ENCODE measurements around the gene SARM1. TPM values are rescaled to one million over a fixed set of nuclear protein-coding genes. Genes with fewer than 3 reads are reported as not detected.
"Not testable (repeated sequence)": the region's sequence is repeated elsewhere in the genome, so short reads cannot be mapped to it uniquely, and the experiment has no call there.

The SARM1 gene
- total RNA-seq, 1 donor from 2014 or later, result 12.0 TPM

DNA sequence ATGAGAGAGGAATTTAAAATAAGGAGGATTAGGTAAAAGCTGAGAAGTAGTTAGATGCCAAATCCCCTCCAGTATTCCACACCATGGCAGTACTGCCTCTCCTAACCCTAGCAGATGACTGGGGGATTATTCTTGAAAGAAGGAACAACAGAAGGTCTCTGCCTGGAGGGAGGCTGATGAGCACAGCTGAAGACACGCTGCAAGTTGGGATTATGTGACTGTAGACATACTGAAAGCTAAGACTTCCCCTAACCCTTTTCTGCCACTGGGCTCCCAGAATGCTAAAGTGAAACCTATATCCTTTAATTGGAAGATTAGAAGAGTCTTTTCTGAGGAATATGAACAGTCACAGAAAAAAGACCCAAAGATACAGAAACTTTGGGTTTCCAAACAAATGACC is 62.2 kb downstream of the SARM1 start:
- TF ChIP-seq CTCF (IDR thresholded peaks at IDR 0.05; ENCODE audit: insufficient read depth, low read length, poor library complexity, severe bottlenecking), result no peak
- H3K36me3 ChIP-seq (ENCODE audit: control insufficient read depth, insufficient read depth, low read length), result no peaks in the 10 kb centered on the region
- no peaks in the 10 kb centered on the region for H3K27me3 ChIP-seq (ENCODE audit: control insufficient read depth, insufficient read depth, low read length)
- no peak for DNase-seq (ENCODE audit: low read depth)
- H3K4me3 ChIP-seq (ENCODE audit: low read depth, low read length), result no peak overlapping the region

DNA sequence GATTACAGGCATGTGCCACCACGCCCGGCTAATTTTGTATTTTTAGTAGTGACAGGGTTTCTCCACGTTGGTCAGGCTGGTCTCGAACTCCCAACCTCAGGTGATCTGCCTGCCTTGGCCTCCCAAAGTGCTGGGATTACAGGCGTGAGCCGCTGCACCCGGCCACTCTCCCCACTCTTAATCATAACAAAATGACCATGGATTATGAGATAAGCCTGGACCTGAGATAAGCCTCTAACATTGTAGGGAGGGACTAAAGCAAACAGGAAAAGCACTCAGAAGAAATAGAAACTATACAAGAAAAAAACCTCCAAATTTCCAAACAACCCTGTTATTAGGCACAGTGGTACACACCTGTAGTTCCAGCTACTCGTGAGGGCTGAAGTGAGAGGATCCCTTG is 62.8 kb downstream of the SARM1 start:
- not testable (repeated sequence) for H3K4me3 ChIP-seq (ENCODE audit: low read depth, low read length); H3K27me3 ChIP-seq (ENCODE audit: control insufficient read depth, insufficient read depth, low read length); H3K36me3 ChIP-seq (ENCODE audit: control insufficient read depth, insufficient read depth, low read length); DNase-seq (ENCODE audit: low read depth)

DNA sequence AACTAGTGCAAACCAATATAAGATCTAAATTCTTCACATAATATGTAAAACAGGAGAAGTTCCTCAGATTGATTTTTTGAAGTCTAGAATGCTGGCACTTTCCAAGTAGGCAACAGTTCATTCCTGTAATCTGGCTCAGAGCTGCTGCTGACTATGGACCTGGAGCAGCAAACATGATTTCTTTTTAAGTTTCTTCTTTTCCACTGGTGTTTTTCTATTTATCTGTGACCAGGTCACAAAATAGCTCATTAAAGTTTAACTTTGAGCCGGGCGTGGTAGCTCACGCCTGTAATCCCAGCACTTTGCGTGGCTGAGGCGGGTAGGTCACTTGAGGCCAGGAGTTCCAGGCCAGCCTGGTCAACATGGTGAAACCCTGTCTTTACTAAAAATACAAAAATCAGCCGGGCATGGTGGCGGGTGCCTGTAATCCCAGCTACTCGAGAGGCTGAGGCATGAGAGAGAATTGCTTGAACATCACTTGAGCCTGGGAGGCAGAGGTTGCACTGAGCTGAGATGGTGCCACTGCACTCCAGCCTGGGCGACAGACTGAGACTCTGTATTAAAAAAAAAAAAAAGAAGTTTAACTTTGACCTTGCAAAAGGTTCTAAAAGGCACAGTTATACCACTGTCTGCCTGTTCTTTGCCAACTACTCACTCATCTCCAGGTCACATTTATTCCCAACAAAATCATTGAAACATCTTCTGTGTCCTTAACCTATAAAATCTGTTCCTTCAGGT is 72.6 kb downstream of the SARM1 start:
- Histone ChIP-seq H3K36me3 (ENCODE audit: control insufficient read depth, insufficient read depth, low read length) (no peaks in the 10 kb centered on the region), H3K4me3 (ENCODE audit: low read depth, low read length) (no peak overlapping the region), H3K27me3 (ENCODE audit: control insufficient read depth, insufficient read depth, low read length) (no peaks in the 10 kb centered on the region)
- TF ChIP-seq CTCF (IDR thresholded peaks at IDR 0.05; ENCODE audit: insufficient read depth, low read length, poor library complexity, severe bottlenecking), result no peak
- DNase-seq (ENCODE audit: low read depth), result no peak

- DNase-seq (ENCODE audit: low read depth), result peak; percentile 16
- no peak for TF ChIP-seq CTCF (IDR thresholded peaks at IDR 0.05; ENCODE audit: insufficient read depth, low read length, poor library complexity, severe bottlenecking)
- Histone ChIP-seq H3K36me3 (ENCODE audit: control insufficient read depth, insufficient read depth, low read length) (no peaks in the 10 kb centered on the region), H3K27me3 (ENCODE audit: control insufficient read depth, insufficient read depth, low read length) (no peaks in the 10 kb centered on the region), H3K4me3 (ENCODE audit: low read depth, low read length) (no peak overlapping the region)
Measured at GRCh38 chr17:28446716-28447395, 75.4 kb downstream of the SARM1 start.

DNA sequence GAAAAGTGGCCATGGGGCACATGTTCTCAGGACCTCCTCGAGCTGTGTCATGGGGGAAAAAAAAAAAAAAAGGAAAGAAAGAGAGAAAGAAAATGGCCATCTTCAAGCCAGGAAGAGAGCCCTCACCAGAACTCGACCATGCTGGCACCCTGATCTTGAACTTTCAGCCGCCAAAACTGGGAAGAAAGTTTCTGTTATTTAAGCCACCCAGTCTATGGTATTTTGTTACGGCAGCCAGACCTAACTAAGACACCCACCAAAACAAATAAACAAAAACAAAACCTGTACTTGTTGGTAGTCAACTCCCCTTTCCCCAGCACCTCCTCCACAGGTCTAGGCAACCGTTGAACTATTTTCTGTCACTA is 75.9 kb downstream of the SARM1 start:
- Histone ChIP-seq H3K4me3 (ENCODE audit: low read depth, low read length) (no peak overlapping the region), H3K27me3 (ENCODE audit: control insufficient read depth, insufficient read depth, low read length) (no peaks in the 10 kb centered on the region), H3K36me3 (ENCODE audit: control insufficient read depth, insufficient read depth, low read length) (no peaks in the 10 kb centered on the region)
- DNase-seq (ENCODE audit: low read depth), result no peak
- no peak for TF ChIP-seq CTCF (IDR thresholded peaks at IDR 0.05; ENCODE audit: insufficient read depth, low read length, poor library complexity, severe bottlenecking)

DNA sequence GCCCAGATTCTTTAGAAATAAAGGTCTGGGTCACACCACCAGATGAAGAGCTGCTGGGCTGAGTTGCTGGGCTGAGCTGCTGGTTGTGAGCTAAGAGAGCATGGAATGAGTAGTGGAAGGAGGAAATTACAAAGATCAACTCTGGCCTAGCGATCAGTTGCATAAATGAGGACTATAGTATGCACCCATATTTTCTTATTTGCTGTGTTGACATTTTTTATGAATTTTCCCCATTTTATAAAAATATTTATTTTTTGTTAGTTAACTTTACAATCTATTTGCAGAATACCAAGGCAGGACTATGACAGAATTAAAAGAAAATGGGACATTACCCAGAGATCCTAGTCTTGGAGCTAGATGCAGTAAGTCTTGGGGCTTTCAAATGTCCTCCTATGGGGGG is 78.4 kb downstream of the SARM1 start:
- DNase-seq (ENCODE audit: low read depth), result no peak
- Histone ChIP-seq H3K27me3 (ENCODE audit: control insufficient read depth, insufficient read depth, low read length) (no peaks in the 10 kb centered on the region), H3K36me3 (ENCODE audit: control insufficient read depth, insufficient read depth, low read length) (no peaks in the 10 kb centered on the region), H3K4me3 (ENCODE audit: low read depth, low read length) (no peak overlapping the region)
- TF ChIP-seq CTCF (IDR thresholded peaks at IDR 0.05; ENCODE audit: insufficient read depth, low read length, poor library complexity, severe bottlenecking), result no peak

Other genes starting within 250 kb of the SARM1 start
- 25.1 and 25.6 TPM in 2 replicates for gene TMEM97, start 52.5 kb upstream of the SARM1 start, total RNA-seq
- gene IFT20, start 36.2 kb upstream of the SARM1 start, total RNA-seq, result 39.7 and 40.0 TPM in 2 replicates
- gene TNFAIP1, start 35.9 kb upstream of the SARM1 start, total RNA-seq, result 85.9 and 99.7 TPM in 2 replicates
- 103 and 118 TPM in 2 replicates for gene POLDIP2, start 14.2 kb upstream of the SARM1 start, total RNA-seq
- not detected in 2 replicates for gene SEBOX, start 6.5 kb upstream of the SARM1 start, total RNA-seq
- 0.27 TPM in 1 of 2 replicates, not detected in the other for gene VTN, start 1.4 kb upstream of the SARM1 start, total RNA-seq
- 5.2 and 6.2 TPM in 2 replicates for gene SLC46A1, start 34.5 kb downstream of the SARM1 start, total RNA-seq
- gene SLC13A2, start 102.0 kb downstream of the SARM1 start, total RNA-seq, result not detected in 2 replicates
- not detected in 2 replicates for gene FOXN1, start 134.7 kb downstream of the SARM1 start, total RNA-seq
- gene UNC119, start 180.9 kb downstream of the SARM1 start, total RNA-seq, result 40.6 and 49.4 TPM in 2 replicates
- gene PIGS, start 199.8 kb downstream of the SARM1 start, total RNA-seq, result 52.9 and 65.2 TPM in 2 replicates
- 20.8 and 30.3 TPM in 2 replicates for gene ALDOC, start 205.2 kb downstream of the SARM1 start, total RNA-seq
- 8.4 and 9.7 TPM in 2 replicates for gene SPAG5, start 227.3 kb downstream of the SARM1 start, total RNA-seq
- 2.3 and 12.2 TPM in 2 replicates for gene RSKR, start 242.5 kb downstream of the SARM1 start, total RNA-seq